GM12891 (cell line): Measurements from ENCODE around the gene SIRPB2.

Source experiments
- PAX5 ChIP-seq: IDR thresholded peaks from 2 replicates; pipeline ENCODE4 v1.6.1; 2011; ENCODE audit warnings: low read length, moderate library complexity, mild to moderate bottlenecking; ENCODE audit not compliant: insufficient read depth, severe bottlenecking
- POLR2A ChIP-seq: IDR thresholded peaks from 2 replicates; pipeline ENCODE4 v1.6.1; 2011; ENCODE audit warnings: low read depth, low read length, control low read depth
- POLR2AphosphoS5 ChIP-seq: IDR thresholded peaks from 2 replicates; pipeline ENCODE4 v1.6.1; 2011; ENCODE audit warnings: low read depth, low read length, control low read depth
- POU2F2 ChIP-seq: IDR thresholded peaks from 2 replicates; pipeline ENCODE4 v1.6.1; 2011; ENCODE audit warnings: low read depth, mild to moderate bottlenecking, control low read depth, low read length, moderate library complexity
- SPI1 ChIP-seq: IDR thresholded peaks from 2 replicates; pipeline ENCODE4 v1.6.1; 2011; ENCODE audit warnings: low read depth, low read length, control low read depth
- TAF1 ChIP-seq: IDR thresholded peaks from 2 replicates; pipeline ENCODE4 v1.6.1; 2011; ENCODE audit warnings: low read depth, low read length, control low read depth

DNA sequence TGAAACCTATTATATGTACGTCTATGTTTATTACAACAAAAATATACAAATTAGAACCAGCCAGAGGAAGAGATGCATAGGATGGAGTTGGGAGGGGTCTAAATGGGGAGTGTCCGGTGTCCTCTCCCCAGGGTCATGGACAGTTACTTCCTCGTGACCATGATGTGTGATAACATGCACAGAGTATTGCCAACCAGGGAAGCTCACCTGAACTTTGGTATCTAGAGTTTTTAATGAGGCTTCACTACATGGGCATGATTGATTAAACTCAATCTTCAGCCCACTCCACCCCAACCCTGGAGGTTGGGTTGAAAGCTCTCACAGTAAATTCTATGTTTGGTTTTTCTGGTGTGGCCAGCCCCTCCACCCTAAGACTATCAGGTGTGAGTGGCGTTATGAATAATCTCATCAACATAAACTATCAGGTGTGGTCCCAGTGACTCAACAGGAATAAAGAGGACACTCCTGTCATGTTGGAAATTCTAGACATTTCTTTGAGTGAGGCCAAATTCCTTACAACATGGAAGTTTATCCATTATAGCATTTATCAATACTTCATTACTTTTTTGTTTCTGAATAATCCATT, 62.0 kb downstream of the SIRPB2 start:
- TF ChIP-seq POLR2AphosphoS5 = no peak
- no peak for TF ChIP-seq POLR2A
- no peak for TF ChIP-seq PAX5
- TF ChIP-seq TAF1 = no peak
- no peak for TF ChIP-seq POU2F2
- no peak for TF ChIP-seq SPI1
